GM20000 (cell line): ENCODE data around the gene MEGF6.

Experiments used
- DNase-seq: peaks from one replicate; pipeline ENCODE4 v3.0.0; 2012; ENCODE audit warnings: low spot score
- TF ChIP-seq, protein P1 (sequence below): IDR thresholded peaks from 2 replicates; pipeline ENCODE4 v1.5.1; 2012; ENCODE audit warnings: mild to moderate bottlenecking, control low read depth; ENCODE audit errors: extremely low read depth, missing control alignments

The MEGF6 gene

GRCh38 chr1:3450983-3451382, 160.3 kb downstream of the MEGF6 start:
- TF ChIP-seq, protein P1, sequence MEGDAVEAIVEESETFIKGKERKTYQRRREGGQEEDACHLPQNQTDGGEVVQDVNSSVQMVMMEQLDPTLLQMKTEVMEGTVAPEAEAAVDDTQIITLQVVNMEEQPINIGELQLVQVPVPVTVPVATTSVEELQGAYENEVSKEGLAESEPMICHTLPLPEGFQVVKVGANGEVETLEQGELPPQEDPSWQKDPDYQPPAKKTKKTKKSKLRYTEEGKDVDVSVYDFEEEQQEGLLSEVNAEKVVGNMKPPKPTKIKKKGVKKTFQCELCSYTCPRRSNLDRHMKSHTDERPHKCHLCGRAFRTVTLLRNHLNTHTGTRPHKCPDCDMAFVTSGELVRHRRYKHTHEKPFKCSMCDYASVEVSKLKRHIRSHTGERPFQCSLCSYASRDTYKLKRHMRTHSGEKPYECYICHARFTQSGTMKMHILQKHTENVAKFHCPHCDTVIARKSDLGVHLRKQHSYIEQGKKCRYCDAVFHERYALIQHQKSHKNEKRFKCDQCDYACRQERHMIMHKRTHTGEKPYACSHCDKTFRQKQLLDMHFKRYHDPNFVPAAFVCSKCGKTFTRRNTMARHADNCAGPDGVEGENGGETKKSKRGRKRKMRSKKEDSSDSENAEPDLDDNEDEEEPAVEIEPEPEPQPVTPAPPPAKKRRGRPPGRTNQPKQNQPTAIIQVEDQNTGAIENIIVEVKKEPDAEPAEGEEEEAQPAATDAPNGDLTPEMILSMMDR, result no peak
- DNase-seq, result no peak

- no peak for DNase-seq
- TF ChIP-seq, protein P1, result no peak
Measured at GRCh38 chr1:3450202-3450863, 161.0 kb downstream of the MEGF6 start.

GRCh38 chr1:3444736-3445135, 166.6 kb downstream of the MEGF6 start:
- TF ChIP-seq, protein P1, result no peak
- no peak for DNase-seq

DNA sequence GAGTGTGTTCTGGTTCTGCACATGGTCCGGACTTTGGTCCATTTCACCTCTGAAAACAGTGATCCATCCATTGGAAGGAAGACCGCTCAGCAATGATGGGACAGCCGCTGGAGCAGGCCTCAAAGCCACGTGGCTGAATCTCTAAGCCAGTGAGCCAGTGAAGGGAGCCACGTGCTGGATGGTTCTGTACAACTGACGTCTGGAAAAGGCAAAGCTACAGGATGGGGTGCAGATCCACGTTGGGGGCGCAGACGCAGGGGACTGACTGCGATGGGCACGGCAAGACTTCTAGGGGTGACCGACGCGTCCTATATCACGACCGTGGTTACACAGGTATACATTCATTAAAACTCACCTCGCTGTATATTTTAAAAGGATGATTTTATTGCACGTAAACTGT, 167.0 kb downstream of the MEGF6 start:
- DNase-seq, result no peak
- TF ChIP-seq, protein P1, result no peak

DNA sequence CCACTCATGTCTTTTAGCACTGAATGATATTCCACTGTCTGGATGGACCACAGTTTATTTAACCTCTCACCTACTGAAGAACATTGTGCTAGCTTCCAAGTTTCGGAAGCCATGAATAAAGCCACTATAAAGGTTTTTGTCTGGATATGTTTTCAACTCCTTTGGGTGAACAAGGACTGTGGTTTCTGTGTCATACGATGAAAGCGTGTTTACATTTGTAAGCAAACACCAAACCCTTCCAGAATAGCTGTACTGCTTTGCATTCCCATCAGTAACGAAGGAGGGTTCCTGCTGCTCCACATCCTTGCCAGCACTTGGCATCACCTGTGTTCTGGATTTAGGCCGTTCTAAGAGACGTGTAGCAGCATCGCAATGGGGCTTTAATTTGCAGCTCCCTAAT, 167.5 kb downstream of the MEGF6 start:
- no peak for DNase-seq
- TF ChIP-seq, protein P1, result no peak

- DNase-seq, result no peak
- TF ChIP-seq, protein P1, result no peak
Measured at GRCh38 chr1:3442901-3443300, 168.4 kb downstream of the MEGF6 start.

- DNase-seq, result no peak
- TF ChIP-seq, protein P1, result no peak
Measured at GRCh38 chr1:3442331-3442730, 169.0 kb downstream of the MEGF6 start.
